ENCODE measurements around the gene PACRG.

DNA sequence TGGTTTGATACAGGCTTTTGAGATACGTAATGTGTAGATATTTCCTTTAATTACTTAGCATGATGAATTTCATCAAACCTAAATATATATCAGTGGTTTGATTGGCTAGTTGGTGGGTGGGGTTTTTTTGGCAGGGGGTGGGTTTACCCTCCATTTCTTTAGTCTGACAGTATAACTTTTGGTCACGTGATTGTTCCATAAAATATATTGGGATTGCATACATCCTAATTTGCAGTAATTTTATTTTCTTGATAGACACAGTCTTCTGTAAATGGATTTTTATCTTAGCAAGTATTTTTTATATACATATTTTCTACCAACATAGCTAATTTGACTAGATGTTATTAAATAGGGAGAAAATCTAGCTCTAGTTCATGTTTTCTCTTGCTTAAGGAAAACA is 509.3 kb downstream of the PACRG start:
- TF ChIP-seq POLR2AphosphoS5 (IDR thresholded peaks at IDR 0.05; ENCODE audit: low read depth, low read length) (no peak), TAF1 (IDR thresholded peaks at IDR 0.05; ENCODE audit: borderline replicate concordance, low read depth, low read length) (no peak)

All from GM12892 (cell line).